Activated CD4-positive, alpha-beta T cell treated with anti-CD3 and anti-CD28 coated beads for 36 hours (primary cell): Measurements from ENCODE around the gene GRPEL2. TPM values are rescaled to one million over a fixed set of nuclear protein-coding genes. Genes with fewer than 3 reads are reported as not detected.

Experiments used
- ATAC-seq: fragments of 200-7000 bp; cut with Tn5 transposase; one replicate; pipeline ENCODE4 v1.10.0; 2021; ENCODE audit warnings: mild to moderate bottlenecking, moderate library complexity
- CTCF ChIA-PET: fragments of 350-600 bp; sonication (Branson Sonifier 250); formaldehyde crosslinking; loops from one replicate; lab custom pipeline; 2021; ENCODE audit warnings: antibody characterized with exemption; lab: Charles Lee
- POLR2A ChIA-PET: fragments of 350-600 bp; sonication (Branson Sonifier 250); formaldehyde crosslinking; loops from one replicate; lab custom pipeline; 2021; ENCODE audit warnings: antibody characterized with exemption, inconsistent platforms; lab: Charles Lee
- DNase-seq: peaks from one replicate; pipeline ENCODE4 v3.0.0-alpha.2; 2020
- H3K27ac Mint-ChIP-seq: one replicate; pipeline ENCODE4 v1.8.0; 2021; ENCODE audit warnings: mixed read lengths
- H3K27me3 Mint-ChIP-seq: one replicate; pipeline ENCODE4 v1.8.0; 2021; ENCODE audit warnings: mixed read lengths
- H3K36me3 Mint-ChIP-seq: one replicate; pipeline ENCODE4 v1.8.0; 2021; ENCODE audit warnings: low read depth, mixed read lengths
- H3K4me1 Mint-ChIP-seq: one replicate; pipeline ENCODE4 v1.8.0; 2021; ENCODE audit warnings: mixed read lengths
- H3K4me3 Mint-ChIP-seq: one replicate; pipeline ENCODE4 v1.8.0; 2021; ENCODE audit warnings: mild to moderate bottlenecking, moderate library complexity, mixed read lengths
- H3K9me3 Mint-ChIP-seq: one replicate; pipeline ENCODE4 v1.8.0; 2021; ENCODE audit warnings: low read depth, mixed read lengths
- intact Hi-C, 2 experiments: fragments of 100-400 bp; cut with DNase I in 1 of 2; cut with micrococcal nuclease in 1 of 2; formaldehyde crosslinking; loops; one replicate each; pipeline versions ENCODE4 v1.14.2 to v1.15.1; 2022 to 2024; cut with DNase I, micrococcal nuclease
- total RNA-seq, 2 experiments: library from RNA; stranded (reverse); gene quantifications; one replicate each; pipeline ENCODE4 v1.2.3, GENCODE V29; 2021

The GRPEL2 gene
- total RNA-seq, 2 experiments from 2014 or later = 27.1 to 37.2 TPM

GRCh38 chr5:149367249-149367971 lies 22.1 kb downstream of the GRPEL2 start:
- no peak overlapping the region for H3K4me3 Mint-ChIP-seq
- intact Hi-C loops = loop anchor here in 1 of 2 experiments (5.0 kb wide), 2 partner anchors 65 to 195 kb away; no protein-coding TSS in a partner anchor
- peak; percentile 65 for ATAC-seq
- no peak overlapping the region for H3K27ac Mint-ChIP-seq
- peak; percentile 71 for DNase-seq
- ChIA-PET CTCF (interaction anchor here (0.6 to 6.5 kb wide), 27 partner anchors 7 to 572 kb away, joined by 3 to 84 read pairs (median 5); partner anchors contain the start of genes GRPEL2 and PCYOX1L), POLR2A (interaction anchor here (0.8 kb wide), 1 partner anchor 69 kb away, joined by 4 read pairs; no protein-coding TSS in a partner anchor)
- peaks cover 7% of the 10 kb centered on the region for H3K4me1 Mint-ChIP-seq
- no peaks in the 10 kb centered on the region for H3K27me3 Mint-ChIP-seq
- H3K9me3 Mint-ChIP-seq = no peaks in the 10 kb centered on the region
- H3K36me3 Mint-ChIP-seq = peaks cover 11% of the 10 kb centered on the region

GRCh38 chr5:149367972-149368645 lies 22.8 kb downstream of the GRPEL2 start:
- CTCF ChIA-PET = interaction anchor here (0.6 to 6.5 kb wide), 39 partner anchors 8 to 572 kb away, joined by 3 to 84 read pairs (median 4); partner anchors contain the start of genes GRPEL2 and PCYOX1L
- Mint-ChIP-seq H3K27me3 (no peaks in the 10 kb centered on the region), H3K27ac (no peak overlapping the region), H3K9me3 (no peaks in the 10 kb centered on the region), H3K36me3 (peaks cover 11% of the 10 kb centered on the region), H3K4me1 (peaks cover 7% of the 10 kb centered on the region), H3K4me3 (no peak overlapping the region)
- POLR2A ChIA-PET = interaction anchor here (0.8 kb wide), 1 partner anchor 70 kb away, joined by 4 read pairs; no protein-coding TSS in a partner anchor
- ATAC-seq = no peak
- no peak for DNase-seq
- intact Hi-C loops = loop anchor here in 1 of 2 experiments (5.0 kb wide), 2 partner anchors 64 to 194 kb away; no protein-coding TSS in a partner anchor

- Mint-ChIP-seq H3K27me3 (no peaks in the 10 kb centered on the region), H3K27ac (no peak overlapping the region), H3K4me3 (no peak overlapping the region), H3K4me1 (peaks cover 7% of the 10 kb centered on the region), H3K36me3 (peaks cover 11% of the 10 kb centered on the region), H3K9me3 (no peaks in the 10 kb centered on the region)
- ATAC-seq = no peak
- ChIA-PET POLR2A (no interaction called here), CTCF (interaction anchor here (0.6 to 5.1 kb wide), 23 partner anchors 9 to 228 kb away, joined by 3 to 29 read pairs (median 6); partner anchors contain the start of gene GRPEL2)
- intact Hi-C loops = loop anchor here (1.0 to 5.0 kb wide), 2 partner anchors 54 to 229 kb away; partner anchors contain the start of gene ABLIM3 (in 1 of the 2)
- no peak for DNase-seq
These were observed 25.6 kb downstream of the GRPEL2 start for GRCh38 chr5:149370878-149371277.

GRCh38 chr5:149371296-149371962 lies 26.1 kb downstream of the GRPEL2 start:
- intact Hi-C loops = loop anchor here (1.0 to 5.0 kb wide), 2 partner anchors 54 to 229 kb away; partner anchors contain the start of gene ABLIM3 (in 1 of the 2)
- Mint-ChIP-seq H3K4me3 (no peak overlapping the region), H3K27ac (no peak overlapping the region), H3K9me3 (no peaks in the 10 kb centered on the region), H3K4me1 (peaks cover 7% of the 10 kb centered on the region), H3K36me3 (peaks cover 11% of the 10 kb centered on the region), H3K27me3 (no peaks in the 10 kb centered on the region)
- CTCF ChIA-PET = interaction anchor here (0.5 to 3.3 kb wide), 42 partner anchors 9 to 593 kb away, joined by 3 to 26 read pairs (median 4); partner anchors contain the start of genes GRPEL2 and PCYOX1L
- DNase-seq = peak; percentile 83
- POLR2A ChIA-PET = no interaction called here
- ATAC-seq = peak; percentile 97

GRCh38 chr5:149372076-149372795 lies 26.9 kb downstream of the GRPEL2 start:
- intact Hi-C loops = loop anchor here in 1 of 2 experiments (5.0 kb wide), 1 partner anchor 230 kb away; the partner anchor contains the start of gene ABLIM3

GRCh38 chr5:149372932-149373331 lies 27.6 kb downstream of the GRPEL2 start:
- Mint-ChIP-seq H3K9me3 (no peaks in the 10 kb centered on the region), H3K27me3 (no peaks in the 10 kb centered on the region), H3K4me3 (no peak overlapping the region), H3K4me1 (no peaks in the 10 kb centered on the region), H3K27ac (no peak overlapping the region), H3K36me3 (peaks cover 9% of the 10 kb centered on the region)
- intact Hi-C loops = loop anchor here in 1 of 2 experiments (5.0 kb wide), 1 partner anchor 231 kb away; the partner anchor contains the start of gene ABLIM3
- CTCF ChIA-PET = interaction anchor here (0.7 to 3.3 kb wide), 23 partner anchors 9 to 575 kb away, joined by 3 to 26 read pairs (median 4); partner anchors contain the start of gene PCYOX1L
- POLR2A ChIA-PET = no interaction called here
- no peak for ATAC-seq
- DNase-seq = no peak

More at GRCh38 chr5:149372076-149372795, 26.9 kb downstream of the GRPEL2 start:
- Mint-ChIP-seq H3K4me3 (no peak overlapping the region), H3K9me3 (no peaks in the 10 kb centered on the region), H3K27ac (no peak overlapping the region), H3K27me3 (no peaks in the 10 kb centered on the region), H3K4me1 (peaks cover 4% of the 10 kb centered on the region), H3K36me3 (peaks cover 11% of the 10 kb centered on the region)
- ChIA-PET POLR2A (no interaction called here), CTCF (interaction anchor here (0.5 to 3.3 kb wide), 43 partner anchors 10 to 592 kb away, joined by 3 to 26 read pairs (median 4); partner anchors contain the start of gene PCYOX1L)
- ATAC-seq = no peak
- DNase-seq = no peak

GRCh38 chr5:149374303-149374702 lies 29.0 kb downstream of the GRPEL2 start:
- no peaks in the 10 kb centered on the region for H3K27me3 Mint-ChIP-seq
- ChIA-PET CTCF (interaction anchor here (1.1 to 3.2 kb wide), 4 partner anchors 14 to 59 kb away, joined by 4 to 24 read pairs (median 7); no protein-coding TSS in a partner anchor), POLR2A (interaction anchor here (0.6 kb wide), 1 partner anchor 13 kb away, joined by 3 read pairs; no protein-coding TSS in a partner anchor)
- DNase-seq (no peak), ATAC-seq (no peak)
- intact Hi-C loops = loop anchor here in 1 of 2 experiments (5.0 kb wide), 1 partner anchor 232 kb away; the partner anchor contains the start of gene ABLIM3
- H3K27ac Mint-ChIP-seq = no peak overlapping the region
- no peaks in the 10 kb centered on the region for H3K9me3 Mint-ChIP-seq
- H3K4me1 Mint-ChIP-seq = no peaks in the 10 kb centered on the region
- H3K36me3 Mint-ChIP-seq = peaks cover 2% of the 10 kb centered on the region
- no peak overlapping the region for H3K4me3 Mint-ChIP-seq

- Mint-ChIP-seq H3K27ac (no peak overlapping the region), H3K4me1 (no peaks in the 10 kb centered on the region), H3K9me3 (no peaks in the 10 kb centered on the region), H3K4me3 (no peak overlapping the region), H3K36me3 (no peaks in the 10 kb centered on the region), H3K27me3 (no peaks in the 10 kb centered on the region)
- CTCF ChIA-PET = interaction anchor here (2.2 to 2.4 kb wide), 2 partner anchors 57 to 190 kb away, joined by 10 read pairs; no protein-coding TSS in a partner anchor
- no peak for ATAC-seq
- no peak for DNase-seq
- POLR2A ChIA-PET = interaction anchor here (0.6 kb wide), 1 partner anchor 14 kb away, joined by 3 read pairs; no protein-coding TSS in a partner anchor
- intact Hi-C loops = loop anchor here in 1 of 2 experiments (5.0 kb wide), 1 partner anchor 232 kb away; the partner anchor contains the start of gene ABLIM3
These were observed 29.5 kb downstream of the GRPEL2 start for GRCh38 chr5:149374801-149375200.

GRCh38 chr5:149375434-149375833 lies 30.1 kb downstream of the GRPEL2 start:
- no peak for ATAC-seq
- intact Hi-C loops = no loop called here
- Mint-ChIP-seq H3K36me3 (no peaks in the 10 kb centered on the region), H3K4me3 (no peak overlapping the region), H3K27ac (no peak overlapping the region), H3K4me1 (no peaks in the 10 kb centered on the region), H3K9me3 (no peaks in the 10 kb centered on the region), H3K27me3 (no peaks in the 10 kb centered on the region)
- DNase-seq = no peak
- POLR2A ChIA-PET = interaction anchor here (0.6 kb wide), 1 partner anchor 160 kb away, joined by 3 read pairs; no protein-coding TSS in a partner anchor
- CTCF ChIA-PET = interaction anchor here (0.8 to 2.4 kb wide), 6 partner anchors 8 to 189 kb away, joined by 3 to 15 read pairs (median 7); no protein-coding TSS in a partner anchor
